Limb (tissue), 2 donors: ENCODE measurements around the gene ZNF768.
"Not testable (repeated sequence)": the region's sequence is repeated elsewhere in the genome, so short reads cannot be mapped to it uniquely, and the experiment has no call there.

Experiments used
- DNase-seq, 2 donors: peaks; one replicate each; pipeline ENCODE4 v3.0.0-alpha.2; 2016; ENCODE audit errors: extremely low spot score in 2 of 2

The ZNF768 gene

DNA sequence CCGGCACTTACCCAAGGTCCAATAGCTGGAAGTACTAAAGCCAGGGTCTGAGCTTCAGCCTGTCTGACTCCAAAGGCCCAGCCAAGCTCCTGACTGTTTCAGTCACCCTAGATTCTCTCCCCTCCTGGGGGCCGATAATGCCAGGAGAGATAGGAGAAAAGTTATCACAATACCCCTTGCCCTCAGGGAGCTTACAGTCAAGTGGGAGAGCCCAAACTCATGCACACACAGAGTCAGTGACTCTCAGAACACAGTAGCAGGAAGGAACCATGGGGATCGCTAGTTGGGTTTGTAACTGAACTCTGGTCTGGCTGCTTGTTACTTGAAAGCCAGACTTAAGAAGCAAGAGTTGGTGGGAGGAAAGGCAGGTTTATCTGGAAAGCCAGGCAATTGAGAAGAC lies 14.9 kb downstream of the ZNF768 start:
- no peak for DNase-seq

DNA sequence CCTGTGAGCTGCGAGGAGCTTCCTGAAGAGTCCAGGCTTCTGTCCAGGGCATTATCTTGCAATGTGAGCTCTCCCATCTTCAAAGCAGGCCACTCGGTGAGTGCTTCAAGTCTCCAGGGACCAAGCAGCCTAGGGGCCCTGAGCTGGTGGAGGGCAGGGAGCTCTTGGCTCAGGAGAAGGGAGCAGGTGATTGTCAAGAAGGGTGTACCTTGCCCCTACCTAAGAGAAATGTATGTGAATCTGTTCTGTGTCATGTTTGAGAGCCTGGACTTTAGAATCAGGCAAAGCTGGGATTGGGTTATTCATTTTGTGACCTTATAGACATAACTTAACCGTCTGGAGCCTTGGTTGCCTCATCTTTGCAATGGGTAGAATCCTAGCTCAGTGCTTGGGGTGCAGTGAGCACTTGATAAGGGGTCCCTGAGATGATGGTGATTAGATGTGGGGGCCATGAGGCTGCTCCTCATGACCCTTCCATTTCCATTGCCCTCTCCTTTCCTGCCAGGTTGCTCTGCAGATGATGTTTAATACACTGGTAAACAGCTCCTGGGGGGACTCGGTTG lies 15.9 kb downstream of the ZNF768 start:
- no peak for DNase-seq

DNA sequence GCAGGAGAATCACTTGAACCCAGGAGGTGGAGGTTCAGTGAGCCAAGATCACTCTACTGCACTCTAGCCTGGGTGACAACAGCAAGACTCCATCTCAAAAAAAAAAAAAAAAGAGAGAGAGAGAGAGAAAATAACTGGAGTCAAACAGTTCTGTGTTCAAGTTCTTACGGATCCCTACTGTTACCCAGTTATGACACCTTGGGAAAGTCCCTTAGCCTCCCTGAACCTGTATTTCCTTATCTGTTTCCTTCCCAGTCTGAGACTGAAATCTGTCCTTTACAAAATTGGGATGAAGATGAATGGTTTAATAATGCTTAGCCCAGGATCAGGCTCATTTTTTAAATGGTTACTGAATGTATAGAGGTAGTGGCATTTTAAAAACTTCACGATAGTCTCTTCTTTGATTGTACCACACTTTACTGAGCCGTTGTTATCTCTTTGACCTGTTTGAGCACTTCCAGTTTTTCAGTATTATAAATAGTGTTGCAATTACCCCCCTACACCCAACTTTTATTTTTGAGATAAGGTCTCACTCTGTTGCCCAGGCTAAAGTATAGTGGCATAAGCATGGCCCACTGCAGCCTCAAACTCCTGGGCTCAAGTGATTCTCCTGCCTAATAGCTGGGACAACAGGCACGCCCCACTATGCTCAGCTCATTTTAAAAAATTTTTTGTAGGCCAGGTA lies 17.1 kb downstream of the ZNF768 start:
- no peak for DNase-seq

DNA sequence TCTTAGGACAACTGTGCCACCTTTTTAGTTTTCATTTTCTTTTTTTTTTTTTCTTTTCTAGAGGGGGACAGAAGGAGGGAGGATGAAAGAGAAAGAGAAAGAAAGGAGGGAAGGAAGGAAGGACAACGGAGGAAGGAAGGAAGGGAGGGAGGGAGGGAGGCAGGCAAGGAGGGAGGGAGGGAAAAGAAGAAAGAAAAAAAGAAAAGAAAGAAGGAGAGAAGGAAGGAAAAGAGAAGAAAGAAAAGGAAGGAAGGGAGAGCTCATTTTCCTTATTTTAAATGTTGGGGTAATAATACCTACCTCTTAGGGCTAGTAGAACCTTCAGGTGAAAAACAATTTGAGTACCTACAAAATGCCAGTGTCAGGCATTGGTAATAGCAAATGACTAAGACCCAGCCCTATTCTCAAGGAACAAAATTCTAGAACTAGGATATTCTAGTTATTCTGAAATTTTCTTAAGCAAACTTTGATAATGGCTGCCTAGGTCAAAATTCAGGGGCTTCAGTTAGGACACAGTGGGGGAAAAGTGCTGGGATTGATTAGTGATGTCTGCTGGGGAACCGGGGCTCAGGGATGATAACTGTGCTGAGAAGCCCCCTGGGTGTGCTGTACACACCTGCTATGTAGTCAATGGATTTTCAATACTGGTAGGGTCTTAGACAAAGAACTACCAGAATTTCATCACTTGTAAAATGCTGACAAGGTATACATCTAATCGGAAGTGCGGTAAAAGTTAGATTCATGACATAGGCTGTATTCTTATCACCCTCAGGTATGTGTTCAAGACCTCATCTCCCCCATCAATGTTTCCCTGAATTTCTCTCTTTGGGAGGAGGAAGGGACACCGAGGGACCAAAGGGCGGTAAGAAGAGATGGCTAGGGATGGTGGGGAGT lies 22.7 kb downstream of the ZNF768 start:
- DNase-seq = no peak

DNA sequence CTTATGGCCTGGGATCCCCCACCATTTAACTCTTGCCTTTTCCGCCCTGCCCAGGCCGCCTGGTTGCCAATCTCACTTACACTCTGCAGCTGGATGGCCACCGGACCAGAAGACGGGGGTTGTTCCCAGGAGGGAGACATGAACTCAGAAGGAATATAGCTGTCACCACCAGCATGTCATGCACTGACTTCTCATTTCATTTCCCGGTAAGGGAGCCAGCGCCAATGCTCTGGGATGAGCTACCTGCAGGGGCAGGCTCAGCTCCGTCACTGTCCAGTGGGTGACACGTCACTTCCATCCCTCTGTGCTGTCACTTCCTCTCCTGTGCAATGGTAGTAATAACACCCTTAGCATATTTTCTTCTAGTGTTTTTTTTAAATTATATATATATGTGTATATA lies 27.1 kb downstream of the ZNF768 start:
- no peak for DNase-seq

DNA sequence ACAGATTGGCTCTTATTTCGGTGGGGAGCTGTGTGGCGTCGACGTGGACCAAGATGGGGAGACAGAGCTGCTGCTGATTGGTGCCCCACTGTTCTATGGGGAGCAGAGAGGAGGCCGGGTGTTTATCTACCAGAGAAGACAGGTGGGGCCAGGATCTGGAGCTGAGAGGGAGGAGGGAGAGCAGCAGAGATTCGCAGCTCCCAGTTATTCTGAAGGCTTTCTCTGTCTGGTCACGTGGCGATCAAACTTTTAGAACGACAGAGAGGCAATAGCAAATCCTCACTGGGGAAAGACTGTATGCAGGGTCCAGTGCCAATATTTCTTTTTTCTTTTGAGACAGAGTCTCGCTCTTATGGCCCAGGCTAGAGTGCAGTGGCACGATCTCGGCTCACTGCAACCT lies 31.7 kb downstream of the ZNF768 start:
- DNase-seq = no peak

DNA sequence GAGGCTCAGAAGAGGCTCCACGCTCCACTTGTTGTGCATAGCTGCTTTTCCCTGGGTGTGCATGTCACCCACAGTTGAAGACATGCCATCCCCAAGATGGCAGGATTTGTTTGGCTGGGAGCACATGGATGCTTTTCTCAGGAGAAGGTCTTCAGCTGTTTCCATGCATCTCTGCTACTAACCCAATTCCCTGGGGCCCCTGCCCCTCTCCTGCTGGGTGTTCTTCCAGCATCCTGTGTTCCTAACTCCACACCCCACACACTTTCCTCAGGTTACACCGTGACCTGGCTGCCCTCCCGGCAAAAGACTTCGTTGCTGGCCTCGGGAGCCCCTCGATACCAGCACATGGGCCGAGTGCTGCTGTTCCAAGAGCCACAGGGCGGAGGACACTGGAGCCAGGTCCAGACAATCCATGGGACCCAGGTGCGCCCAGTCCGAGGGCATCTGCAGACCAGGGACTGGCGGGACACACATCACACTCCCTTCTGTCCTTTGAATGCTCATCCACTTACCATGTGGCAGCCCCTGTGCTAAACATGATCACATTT lies 32.4 kb downstream of the ZNF768 start:
- DNase-seq = no peak

DNA sequence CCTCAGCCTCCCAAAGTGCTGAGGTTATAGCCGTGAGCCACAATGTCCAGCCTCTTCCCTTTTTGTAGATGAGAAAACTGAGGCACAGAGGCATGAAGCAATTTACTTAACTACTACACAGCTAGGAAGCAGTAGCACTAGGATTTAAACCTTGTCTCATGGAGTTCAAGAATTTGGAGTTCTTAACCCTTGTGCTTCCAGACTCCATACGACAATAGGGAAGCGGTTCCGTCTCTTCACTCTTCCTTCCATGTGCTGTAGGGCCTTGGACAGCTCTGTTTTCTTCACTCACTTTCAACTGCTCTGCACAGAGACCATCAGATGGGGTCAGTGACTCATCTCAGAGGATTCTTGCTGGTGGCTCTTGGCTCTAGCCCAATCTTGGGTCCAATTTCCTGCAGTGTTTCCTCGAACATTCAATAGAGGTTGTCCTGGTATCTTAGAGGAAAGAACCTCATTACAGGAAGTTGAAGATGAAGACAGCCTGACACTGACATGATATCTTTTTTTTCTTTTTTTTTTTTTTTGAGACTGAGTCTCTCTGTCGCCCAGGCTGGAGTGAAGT lies 34.5 kb downstream of the ZNF768 start:
- DNase-seq = no peak

DNA sequence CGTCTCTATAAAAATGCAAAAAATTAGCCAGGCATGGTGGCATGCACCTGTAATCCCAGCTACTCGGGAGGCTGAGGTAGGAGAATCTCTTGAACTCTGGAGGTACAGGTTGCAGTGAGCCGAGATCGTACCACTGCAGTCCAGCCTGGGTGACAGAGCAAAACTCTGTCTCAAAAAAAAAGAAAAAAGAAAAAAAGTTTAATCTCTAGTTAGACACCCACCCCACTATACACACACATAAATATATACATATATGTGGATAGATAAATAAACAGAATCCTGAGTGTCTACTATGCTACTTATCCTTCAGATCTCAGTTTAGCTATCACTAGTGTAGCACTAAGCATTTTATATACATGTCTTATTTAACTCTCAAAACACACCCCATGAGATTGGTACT lies 35.1 kb downstream of the ZNF768 start:
- DNase-seq = no peak

DNA sequence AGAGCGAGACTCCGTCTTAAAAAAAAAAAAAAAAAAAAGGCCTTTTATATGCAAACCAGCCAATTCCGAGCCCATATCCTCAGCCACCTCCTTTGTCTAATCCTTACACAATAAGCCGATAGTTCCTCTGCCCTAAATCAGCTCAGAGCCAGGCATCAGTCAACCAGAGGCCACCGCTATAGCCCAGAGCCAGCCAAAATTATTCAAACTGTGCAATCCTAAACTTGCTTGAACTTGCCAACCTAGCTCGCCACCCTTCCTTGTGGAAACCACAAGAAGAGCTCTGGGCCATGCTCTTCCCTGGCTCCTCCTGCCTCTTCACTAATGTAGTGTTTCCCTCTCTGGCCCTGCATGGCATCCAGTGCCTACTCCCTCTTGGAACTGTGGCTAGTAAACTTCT lies 36.2 kb downstream of the ZNF768 start:
- DNase-seq = no peak

DNA sequence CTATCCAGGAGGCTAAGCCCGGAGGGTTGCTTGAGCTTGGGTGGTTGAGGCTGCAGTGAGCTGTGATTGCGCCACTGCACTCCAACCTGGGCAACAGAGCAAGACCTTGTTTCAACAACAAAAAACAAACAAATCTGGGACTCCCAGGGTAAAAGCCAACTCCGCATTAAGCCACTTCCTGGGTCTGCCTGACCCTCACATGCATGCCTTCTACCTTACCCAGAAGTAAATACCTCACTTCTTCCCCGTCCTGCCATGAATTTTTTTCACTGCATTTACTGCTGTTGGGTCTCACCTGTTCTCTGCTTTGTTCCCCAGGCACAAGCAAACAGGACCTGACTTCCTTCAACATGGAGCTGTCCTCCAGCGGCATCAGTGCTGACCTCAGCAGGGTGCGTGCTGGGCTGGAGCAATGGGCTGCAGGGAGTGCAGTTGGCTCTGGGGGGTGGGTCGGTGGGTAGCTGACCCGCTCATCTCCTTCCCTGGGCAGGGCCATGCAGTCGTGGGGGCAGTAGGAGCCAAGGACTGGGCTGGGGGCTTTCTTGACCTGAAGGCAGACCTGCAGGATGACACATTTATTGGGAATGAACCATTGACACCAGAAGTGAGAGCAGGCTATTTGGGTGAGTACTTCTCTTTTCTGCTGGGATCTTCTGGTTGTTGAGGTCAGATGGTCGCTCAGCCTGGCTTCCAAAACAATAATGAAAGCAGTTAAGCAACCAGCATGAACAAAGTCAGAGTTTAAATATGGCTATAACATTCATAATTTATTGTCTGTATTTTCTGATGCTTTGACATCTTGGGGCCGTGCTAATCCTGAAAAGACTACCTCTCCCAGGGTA lies 37.4 kb downstream of the ZNF768 start:
- DNase-seq = no peak

DNA sequence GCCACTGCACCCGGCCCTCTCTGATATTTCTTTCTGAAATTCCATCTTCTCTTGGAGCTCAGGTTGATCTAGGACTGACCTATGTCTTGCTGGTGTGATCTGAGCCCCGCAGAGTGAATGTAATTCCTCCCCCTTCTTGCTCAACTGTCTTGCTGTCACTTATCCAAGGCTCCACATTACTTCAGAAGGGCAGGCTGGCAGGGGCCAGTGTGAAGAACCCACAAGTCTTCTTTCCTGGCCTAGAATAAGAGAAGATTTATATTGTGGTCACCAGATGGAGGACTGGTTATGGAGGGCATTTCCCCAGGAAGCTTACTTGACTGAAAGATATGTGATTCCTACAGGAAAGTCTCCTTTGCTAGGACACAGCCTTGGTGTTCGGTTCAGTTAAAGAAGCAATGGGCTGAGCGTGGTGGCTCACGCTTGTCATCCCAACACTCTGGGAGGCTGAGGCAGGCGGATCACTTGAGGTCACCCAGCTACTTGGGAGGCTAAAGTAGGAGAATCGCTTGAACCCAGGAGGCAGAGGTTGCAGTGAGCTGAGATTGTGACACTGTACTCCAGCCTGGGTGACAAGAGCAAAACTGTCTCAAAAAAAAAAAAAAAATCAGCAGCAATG lies 40.4 kb downstream of the ZNF768 start:
- no peak for DNase-seq

DNA sequence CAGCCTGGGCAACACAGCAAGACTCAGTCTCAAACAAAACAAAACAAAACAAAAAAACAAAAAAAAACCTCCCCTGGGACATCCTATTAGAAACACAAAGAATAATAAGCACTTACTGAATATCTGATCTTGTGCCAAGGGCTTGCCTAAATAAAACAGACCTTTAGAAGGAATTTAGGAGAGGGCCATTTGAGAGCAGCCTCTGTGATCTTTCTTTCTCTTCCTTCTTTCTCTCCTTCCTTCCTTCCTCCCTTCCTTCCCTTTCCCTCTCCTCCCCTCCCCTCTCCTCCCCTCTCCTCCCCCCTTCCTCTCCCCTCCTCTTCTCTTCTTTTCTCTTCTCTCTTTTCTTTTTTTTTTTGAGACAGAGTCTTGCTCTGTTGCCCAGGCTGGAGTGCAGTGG lies 41.5 kb downstream of the ZNF768 start:
- DNase-seq = no peak

DNA sequence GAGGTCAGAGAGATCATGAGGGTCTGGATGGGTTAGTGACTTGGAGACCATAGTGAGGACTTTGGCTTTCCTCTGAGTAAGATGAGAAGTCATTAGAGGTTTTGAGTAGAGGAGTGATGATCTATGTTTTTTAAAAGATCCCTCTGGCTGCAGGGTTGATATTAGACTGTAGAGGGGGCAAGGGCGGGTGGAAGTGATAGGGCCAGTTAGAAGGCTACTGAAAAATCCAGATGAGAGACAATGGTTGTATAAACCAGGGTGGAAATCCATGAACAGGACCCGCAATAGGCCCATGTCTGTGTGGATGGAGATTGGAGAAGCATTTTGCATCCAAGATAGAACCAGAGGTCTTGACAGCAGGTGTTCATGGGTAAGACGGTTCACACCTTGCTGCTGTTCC lies 44.0 kb downstream of the ZNF768 start:
- DNase-seq = no peak

DNA sequence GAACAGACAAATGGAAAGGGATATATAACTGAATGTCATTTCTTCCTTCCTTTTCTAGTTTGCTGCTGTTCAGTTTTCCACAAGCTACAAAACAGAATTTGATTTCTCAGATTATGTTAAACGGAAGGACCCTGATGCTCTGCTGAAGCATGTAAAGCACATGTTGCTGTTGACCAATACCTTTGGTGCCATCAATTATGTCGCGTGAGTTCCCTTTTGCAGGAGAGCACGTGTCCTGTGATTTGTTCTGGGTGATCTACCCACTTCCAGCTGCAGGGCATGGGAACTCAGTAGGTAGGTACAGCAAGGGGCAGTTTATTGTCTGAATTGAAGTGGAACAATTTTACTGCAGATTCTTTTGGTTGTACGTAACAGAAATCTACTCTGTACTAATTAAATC lies 45.0 kb downstream of the ZNF768 start:
- no peak for DNase-seq

DNA sequence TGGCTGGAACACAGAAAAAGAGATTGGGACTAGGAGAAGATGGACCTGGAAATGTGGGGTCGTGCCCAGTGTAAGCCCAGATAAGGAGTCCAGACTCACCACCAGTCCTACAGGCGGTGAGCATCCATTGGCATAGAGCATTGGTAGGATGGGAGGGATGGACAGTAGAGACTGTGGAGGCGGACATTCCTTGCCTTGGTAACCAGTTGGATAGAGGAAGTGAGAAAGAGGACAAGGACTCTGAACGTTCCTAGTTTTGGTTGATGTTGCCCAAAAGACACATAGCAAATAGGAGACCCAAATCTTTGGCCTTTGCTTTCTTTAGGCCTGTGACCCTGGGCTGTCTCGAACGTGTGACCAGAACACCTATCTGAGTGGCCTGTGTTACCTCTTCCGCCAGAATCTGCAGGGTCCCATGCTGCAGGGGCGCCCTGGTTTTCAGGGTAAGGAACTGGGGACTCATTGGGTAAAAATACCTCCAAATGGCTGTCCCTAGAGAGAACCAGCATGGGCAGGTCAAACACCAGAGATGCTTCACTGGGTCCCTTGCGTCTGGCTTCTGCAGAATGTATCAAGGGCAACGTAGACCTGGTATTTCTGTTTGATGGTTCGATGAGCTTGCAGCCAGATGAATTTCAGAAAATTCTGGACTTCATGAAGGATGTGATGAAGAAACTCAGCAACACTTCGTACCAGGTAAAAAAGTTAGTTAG lies 47.4 kb downstream of the ZNF768 start:
- no peak for DNase-seq

DNA sequence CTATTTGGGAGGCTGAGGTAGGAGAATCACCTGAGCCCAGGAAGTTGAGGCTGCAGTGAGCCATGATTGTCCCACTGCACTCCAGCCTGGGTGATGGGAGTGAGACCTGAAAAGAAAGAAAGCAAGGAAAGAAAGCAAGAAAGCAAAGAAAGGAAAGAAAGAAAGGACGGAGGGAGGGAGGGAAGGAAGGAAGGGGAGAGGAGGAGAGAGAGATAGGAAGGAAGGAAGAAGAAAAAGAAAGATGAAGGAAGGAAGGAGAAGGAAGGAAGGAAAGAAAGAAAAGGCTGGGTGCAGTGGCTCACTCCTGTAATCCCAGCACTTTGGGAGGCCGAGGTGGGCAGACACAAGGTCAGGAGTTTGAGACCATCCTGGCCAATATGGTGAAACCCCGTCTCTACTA lies 48.6 kb downstream of the ZNF768 start:
- DNase-seq = not testable (repeated sequence)

DNA sequence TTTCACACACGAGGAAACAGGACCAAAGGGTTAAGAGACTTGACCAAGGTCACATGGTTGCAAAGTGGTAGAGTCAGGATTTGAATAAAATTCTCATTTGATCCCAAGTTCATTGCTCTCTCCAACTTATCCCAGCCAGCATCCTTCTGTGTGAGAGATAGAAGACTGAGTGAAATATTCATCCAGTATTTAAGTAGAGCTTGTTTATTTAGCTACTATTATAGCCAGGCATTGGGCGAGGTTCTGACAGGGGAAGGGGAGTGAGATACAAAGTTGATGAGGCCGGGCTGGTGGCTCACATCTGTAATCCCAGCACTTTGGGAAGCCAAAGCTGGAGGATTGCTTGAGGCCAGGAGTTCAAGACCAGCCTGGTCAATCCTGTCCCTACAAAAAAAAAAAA lies 49.4 kb downstream of the ZNF768 start:
- DNase-seq = no peak

DNA sequence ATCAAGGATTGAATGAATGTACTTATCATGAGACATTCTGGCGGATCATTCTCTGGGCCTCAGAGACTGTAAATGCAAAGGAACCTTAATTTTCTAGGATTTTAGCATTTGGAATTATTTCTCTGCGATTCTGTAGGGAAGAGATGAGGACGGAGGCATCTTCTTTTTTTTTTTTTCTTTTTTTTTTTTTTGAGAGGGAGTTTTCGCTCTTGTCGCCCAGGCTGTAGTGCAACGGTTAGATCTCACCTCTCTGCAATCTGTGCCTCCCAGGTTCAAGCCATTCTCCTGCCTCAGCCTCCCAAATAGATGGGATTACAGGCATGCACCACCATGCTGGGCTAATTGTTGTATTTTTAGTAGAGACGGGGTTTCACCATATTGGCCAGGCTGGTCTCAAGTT lies 51.7 kb downstream of the ZNF768 start:
- DNase-seq = no peak

DNA sequence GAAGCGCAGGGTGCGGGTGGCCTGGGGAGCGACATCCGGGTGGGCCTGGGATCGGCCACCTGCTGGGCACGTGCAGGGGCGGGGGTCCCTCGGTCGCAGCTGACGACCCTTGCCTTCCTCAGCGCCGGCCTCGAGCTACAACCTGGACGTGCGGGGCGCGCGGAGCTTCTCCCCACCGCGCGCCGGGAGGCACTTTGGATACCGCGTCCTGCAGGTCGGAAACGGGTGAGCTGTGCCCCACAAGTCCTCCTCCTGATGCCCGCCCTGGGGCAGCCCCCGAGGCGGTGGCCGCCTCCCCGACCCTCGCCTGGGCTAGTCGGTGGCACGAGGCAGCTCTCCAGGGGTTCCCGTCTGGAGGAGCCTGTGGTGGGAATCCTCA lies 52.3 kb downstream of the ZNF768 start:
- no peak for DNase-seq
